CD4-positive, CD25-positive, alpha-beta regulatory T cell (primary cell): ENCODE results near the gene PYM1. TPM values are rescaled to one million over a fixed set of nuclear protein-coding genes. Genes with fewer than 3 reads are reported as not detected.
A peak's percentile ranks its signal among the peaks of the same experiment; 100 is the strongest.

ENCODE experiments used
- ATAC-seq, 2 donors: fragments of 150-1000 bp; cut with Tn5 transposase; one replicate each; pipeline ENCODE4 v1.10.0; 2021; ENCODE audit warnings: low read depth in 2 of 2, moderate number of reproducible peaks in 2 of 2, moderate library complexity in 1 of 2
- DNase-seq, 3 donors: peaks; one replicate each; pipeline versions ENCODE4 v3.0.0 to v3.0.0-alpha.2; 2012 to 2022; ENCODE audit warnings: mixed read lengths in 1 of 3
- H3K27ac ChIP-seq: one replicate; pipeline ENCODE4 v1.7.0; 2013; ENCODE audit warnings: mild to moderate bottlenecking, low read length; ENCODE audit not compliant: insufficient read depth, poor library complexity, severe bottlenecking
- H3K27me3 ChIP-seq: one replicate; pipeline ENCODE4 v1.7.0; 2013; ENCODE audit warnings: low read length; ENCODE audit not compliant: control insufficient read depth, insufficient read depth
- H3K36me3 ChIP-seq: one replicate; pipeline ENCODE4 v1.7.0; 2013; ENCODE audit warnings: mild to moderate bottlenecking, low read length, moderate library complexity; ENCODE audit not compliant: control insufficient read depth, insufficient read depth
- H3K4me1 ChIP-seq: 2 replicates; pipeline ENCODE4 v1.7.0; 2013; ENCODE audit warnings: mild to moderate bottlenecking, low read length; ENCODE audit not compliant: insufficient read depth, control insufficient read depth, poor library complexity, severe bottlenecking
- H3K4me3 ChIP-seq: one replicate; pipeline ENCODE4 v1.7.0; 2013; ENCODE audit warnings: low read depth, mild to moderate bottlenecking, low read length, moderate library complexity
- H3K9me3 ChIP-seq, 2 experiments: 1 replicate in 1 of 2; 2 replicates in 1 of 2; pipeline ENCODE4 v1.7.0; 2013; ENCODE audit warnings: low read length in 2 of 2, mild to moderate bottlenecking in 1 of 2, moderate library complexity in 1 of 2; ENCODE audit not compliant: control insufficient read depth in 2 of 2
- H3K27ac Mint-ChIP-seq, 3 donors: one replicate each; pipeline ENCODE4 v1.8.0; 2020 to 2022; ENCODE audit warnings: mild to moderate bottlenecking in 3 of 3, mixed read lengths in 3 of 3, moderate library complexity in 2 of 3
- H3K27me3 Mint-ChIP-seq: one replicate; pipeline ENCODE4 v1.8.0; 2022; ENCODE audit warnings: mild to moderate bottlenecking, mixed read lengths
- H3K36me3 Mint-ChIP-seq: one replicate; pipeline ENCODE4 v1.8.0; 2020; ENCODE audit warnings: mixed read lengths
- H3K4me1 Mint-ChIP-seq, 4 donors: one replicate each; pipeline ENCODE4 v1.8.0; 2020 to 2022; ENCODE audit warnings: mixed read lengths in 4 of 4, mild to moderate bottlenecking in 1 of 4
- H3K4me3 Mint-ChIP-seq, 4 donors: one replicate each; pipeline ENCODE4 v1.8.0; 2020 to 2022; ENCODE audit warnings: mild to moderate bottlenecking in 4 of 4, mixed read lengths in 4 of 4, moderate library complexity in 3 of 4
- H3K9me3 Mint-ChIP-seq, 7 donors: one replicate each; pipeline ENCODE4 v1.8.0; 2020 to 2022; ENCODE audit warnings: mixed read lengths in 7 of 7, mild to moderate bottlenecking in 3 of 7, moderate library complexity in 2 of 7
- polyA plus RNA-seq, 4 donors: library from polyadenylated mRNA; unstranded; fragments of 300-500 nt; fragmentation: Illumina TruSeq; gene quantifications; one replicate each; pipeline ENCODE4 v1.2.3, GENCODE V29; 2021
- total RNA-seq: library from RNA; stranded (reverse); gene quantifications from one replicate; pipeline ENCODE4 v1.2.3, GENCODE V29; 2022

PYM1 gene
- total and polyA plus RNA-seq, 5 donors from 2014 or later = 34.0 to 123 (median 110) TPM

DNA sequence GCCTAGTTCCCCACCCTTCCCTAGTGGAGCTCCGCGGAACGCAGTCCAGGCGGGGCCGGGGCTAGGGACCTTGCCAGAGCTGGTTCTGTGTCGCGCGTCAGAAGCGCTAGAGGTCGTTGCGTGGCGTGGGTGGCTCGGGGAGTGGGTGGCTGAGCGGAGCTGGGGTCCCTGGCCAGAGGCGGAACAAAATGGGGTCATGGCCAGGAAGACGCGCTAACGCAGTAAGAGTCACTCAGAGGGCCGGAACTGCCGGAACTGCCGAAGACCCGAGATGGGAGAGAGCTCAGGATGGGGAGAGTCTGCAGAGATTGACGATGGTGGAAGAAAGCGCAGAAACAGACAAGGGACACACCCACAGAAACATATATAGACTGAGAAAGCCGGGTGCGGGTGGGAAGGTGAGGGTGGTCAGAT lies 8.1 kb upstream of the PYM1 start:
- peak in 1 of 3 donors; percentile 49 for DNase-seq
- H3K4me1 ChIP-seq = peaks cover 78% of the 10 kb centered on the region
- H3K27ac ChIP-seq = peak overlapping the region; percentile 92

DNA sequence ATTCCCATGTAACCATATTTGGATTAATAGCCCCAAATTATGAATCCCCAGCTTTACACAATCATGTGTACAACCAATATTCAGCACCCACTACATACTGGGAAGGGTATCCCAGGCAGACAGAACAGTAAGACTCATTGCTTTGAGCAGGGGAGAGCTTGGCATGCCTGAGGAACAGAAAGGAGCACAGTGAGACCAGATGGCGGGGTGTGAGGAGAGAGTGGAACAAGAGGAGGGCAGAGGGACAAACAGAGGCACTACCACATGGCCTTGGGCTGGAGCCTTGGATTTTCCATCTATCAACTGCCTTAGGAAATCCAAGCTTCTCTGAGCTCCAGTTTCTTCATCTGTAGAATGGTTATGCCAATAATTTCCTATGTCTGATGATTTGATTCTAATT lies 7.1 kb upstream of the PYM1 start:
- Mint-ChIP-seq H3K36me3 (peaks cover 67% of the 10 kb centered on the region), H3K9me3 (peaks cover 0 to 4% (median 0%) of the 10 kb centered on the region in 7 donors), H3K4me1 (peaks cover 10 to 74% (median 64%) of the 10 kb centered on the region in 4 donors), H3K4me3 (peak overlapping the region; percentile 90 to 100 (median 98)), H3K27me3 (peaks cover 3% of the 10 kb centered on the region), H3K27ac (peak overlapping the region; percentile 96 to 98 (median 97))
- H3K4me1 ChIP-seq = peaks cover 72% of the 10 kb centered on the region
- H3K36me3 ChIP-seq = peaks cover 43% of the 10 kb centered on the region
- H3K4me3 ChIP-seq = peak overlapping the region; percentile 97
- DNase-seq = no peak
- no peaks in the 10 kb centered on the region for H3K27me3 ChIP-seq
- ATAC-seq = no peak
- H3K27ac ChIP-seq = peak overlapping the region; percentile 92
- H3K9me3 ChIP-seq = no peaks in the 10 kb centered on the region

More for the DNA sequence above, 8.1 kb upstream of the PYM1 start:
- H3K4me3 ChIP-seq = peak overlapping the region; percentile 97
- Mint-ChIP-seq H3K27ac (peak overlapping the region; percentile 96 to 98 (median 97)), H3K27me3 (no peaks in the 10 kb centered on the region), H3K9me3 (peaks cover 0 to 4% (median 0%) of the 10 kb centered on the region in 7 donors), H3K4me1 (peaks cover 6 to 77% (median 67%) of the 10 kb centered on the region in 4 donors), H3K36me3 (peaks cover 76% of the 10 kb centered on the region), H3K4me3 (peak overlapping the region; percentile 90 to 100 (median 98))
- no peaks in the 10 kb centered on the region for H3K27me3 ChIP-seq
- no peaks in the 10 kb centered on the region for H3K9me3 ChIP-seq
- peaks cover 52% of the 10 kb centered on the region for H3K36me3 ChIP-seq
- ATAC-seq = no peak

- Histone ChIP-seq H3K36me3 (peaks cover 36% of the 10 kb centered on the region), H3K4me1 (peaks cover 72% of the 10 kb centered on the region), H3K4me3 (peak overlapping the region; percentile 97), H3K27ac (peak overlapping the region; percentile 92), H3K27me3 (no peaks in the 10 kb centered on the region), H3K9me3 (no peaks in the 10 kb centered on the region)
- H3K9me3 Mint-ChIP-seq = peaks cover 0 to 4% (median 0%) of the 10 kb centered on the region in 7 donors
- DNase-seq = no peak
- H3K4me3 Mint-ChIP-seq = peak overlapping the region; percentile 90 to 100 (median 98)
- H3K4me1 Mint-ChIP-seq = peaks cover 16 to 74% (median 65%) of the 10 kb centered on the region in 4 donors
- no peak for ATAC-seq
- H3K27me3 Mint-ChIP-seq = peaks cover 11% of the 10 kb centered on the region
- peak overlapping the region; percentile 96 to 98 (median 97) for H3K27ac Mint-ChIP-seq
- H3K36me3 Mint-ChIP-seq = peaks cover 62% of the 10 kb centered on the region
Measured at GRCh38 chr12:55933799-55934742, 6.4 kb upstream of the PYM1 start.

DNA sequence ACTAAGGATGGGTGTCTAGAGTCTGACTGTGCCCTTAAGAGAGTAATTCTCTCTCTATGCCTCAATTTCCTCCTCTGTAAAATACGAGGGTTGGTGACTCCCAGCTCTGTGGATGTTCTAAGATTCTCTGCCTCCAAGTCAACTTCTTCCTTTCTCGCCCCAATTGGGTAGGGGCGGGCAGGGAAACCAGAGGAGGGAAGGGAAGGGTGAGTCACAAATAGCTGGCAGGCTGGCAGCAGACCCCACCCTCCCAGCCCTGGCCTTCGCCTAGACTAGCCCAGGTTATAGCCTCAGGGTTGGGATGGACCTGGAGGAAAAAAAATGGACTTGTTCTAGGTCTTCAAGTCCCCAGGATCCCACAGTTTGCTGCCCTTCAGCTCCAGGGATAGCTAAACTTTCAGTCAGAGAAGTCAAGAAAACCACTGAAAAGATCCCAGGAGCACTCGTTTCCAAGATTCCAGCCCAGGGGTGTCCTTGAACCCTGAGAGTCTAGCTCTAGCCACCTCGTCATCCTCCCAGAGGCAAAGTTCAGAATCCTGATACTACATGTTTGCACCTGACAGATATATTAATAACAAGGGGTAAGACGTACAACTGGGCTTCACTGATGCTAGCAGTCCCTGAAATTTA lies 5.6 kb upstream of the PYM1 start:
- peaks cover 14% of the 10 kb centered on the region for H3K27me3 Mint-ChIP-seq
- Histone ChIP-seq H3K4me3 (peak overlapping the region; percentile 97), H3K27me3 (no peaks in the 10 kb centered on the region), H3K27ac (peak overlapping the region; percentile 92), H3K9me3 (no peaks in the 10 kb centered on the region), H3K4me1 (peaks cover 72% of the 10 kb centered on the region), H3K36me3 (peaks cover 28% of the 10 kb centered on the region)
- ATAC-seq = no peak
- H3K4me3 Mint-ChIP-seq = peak overlapping the region; percentile 90 to 100 (median 98)
- peak overlapping the region; percentile 96 to 98 (median 97) for H3K27ac Mint-ChIP-seq
- H3K4me1 Mint-ChIP-seq = peaks cover 16 to 70% (median 59%) of the 10 kb centered on the region in 4 donors
- H3K36me3 Mint-ChIP-seq = peaks cover 57% of the 10 kb centered on the region
- peaks cover 0 to 4% (median 0%) of the 10 kb centered on the region in 7 donors for H3K9me3 Mint-ChIP-seq
- no peak for DNase-seq

- H3K4me1 Mint-ChIP-seq = peaks cover 16 to 67% (median 52%) of the 10 kb centered on the region in 4 donors
- Histone ChIP-seq H3K27me3 (no peaks in the 10 kb centered on the region), H3K4me1 (peaks cover 70% of the 10 kb centered on the region), H3K9me3 (no peaks in the 10 kb centered on the region), H3K4me3 (peak overlapping the region; percentile 97), H3K36me3 (peaks cover 20% of the 10 kb centered on the region), H3K27ac (peak overlapping the region; percentile 92)
- ATAC-seq = peak in 1 of 2 donors; percentile 9
- peak overlapping the region; percentile 96 to 98 (median 97) for H3K27ac Mint-ChIP-seq
- peak overlapping the region; percentile 90 to 100 (median 98) for H3K4me3 Mint-ChIP-seq
- H3K36me3 Mint-ChIP-seq = peaks cover 50% of the 10 kb centered on the region
- H3K9me3 Mint-ChIP-seq = peaks cover 0 to 4% (median 0%) of the 10 kb centered on the region in 7 donors
- peaks cover 14% of the 10 kb centered on the region for H3K27me3 Mint-ChIP-seq
- peak in 2 of 3 donors; percentile 62 to 79 for DNase-seq
Measured at GRCh38 chr12:55932551-55932910, 4.8 kb upstream of the PYM1 start.

DNA sequence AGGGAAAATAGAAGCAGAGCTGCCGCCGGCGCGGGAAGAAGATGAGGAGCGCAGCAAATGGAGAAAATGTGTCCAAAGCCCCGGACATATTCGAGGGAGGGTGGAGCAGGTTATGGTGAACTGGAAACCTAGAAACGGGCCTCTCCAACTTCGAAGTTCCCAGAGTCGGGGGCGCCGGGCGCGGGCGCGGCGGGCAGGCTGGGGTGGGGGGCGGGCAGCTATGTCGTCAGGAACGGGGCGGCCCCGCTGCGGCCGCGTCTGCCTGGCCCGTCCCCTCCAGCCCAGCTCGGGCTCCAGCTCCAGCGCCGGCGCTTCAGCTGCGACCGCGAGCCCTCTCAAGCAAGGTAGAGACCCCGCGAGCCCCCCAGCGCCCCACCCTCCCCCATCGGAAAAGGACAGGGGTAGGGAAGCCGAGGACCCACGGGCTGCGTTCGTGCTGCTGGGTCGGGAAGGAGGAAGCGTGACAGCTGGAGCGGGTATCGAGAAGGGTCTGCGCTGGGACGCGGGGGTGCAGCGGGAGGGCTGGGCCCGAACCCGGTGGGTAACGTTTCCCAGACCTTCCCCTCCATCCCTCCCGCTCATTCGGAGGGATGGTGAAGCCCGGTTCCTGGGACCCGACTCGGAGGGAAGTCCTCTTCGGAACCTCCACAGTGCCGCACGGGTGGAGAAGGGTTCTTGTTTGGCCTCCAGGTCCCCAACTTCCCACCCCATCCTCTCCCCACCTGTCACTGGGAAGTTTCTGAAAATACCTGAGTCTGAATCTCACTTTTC lies 4.3 kb upstream of the PYM1 start:
- H3K4me1 Mint-ChIP-seq = peaks cover 11 to 65% (median 46%) of the 10 kb centered on the region in 4 donors
- peak overlapping the region; percentile 90 to 100 (median 98) for H3K4me3 Mint-ChIP-seq
- peaks cover 45% of the 10 kb centered on the region for H3K36me3 Mint-ChIP-seq
- Histone ChIP-seq H3K36me3 (peaks cover 15% of the 10 kb centered on the region), H3K4me1 (peaks cover 64% of the 10 kb centered on the region), H3K4me3 (peak overlapping the region; percentile 99), H3K27ac (peak overlapping the region; percentile 92), H3K9me3 (no peaks in the 10 kb centered on the region), H3K27me3 (no peaks in the 10 kb centered on the region)
- peak; percentile 19 to 55 (median 27) for DNase-seq
- peaks cover 0 to 4% (median 0%) of the 10 kb centered on the region in 7 donors for H3K9me3 Mint-ChIP-seq
- H3K27me3 Mint-ChIP-seq = peaks cover 19% of the 10 kb centered on the region
- H3K27ac Mint-ChIP-seq = peak overlapping the region; percentile 97 to 98 (median 98)
- no peak for ATAC-seq

- ATAC-seq (no peak), DNase-seq (no peak)
- Histone ChIP-seq H3K9me3 (no peaks in the 10 kb centered on the region), H3K27me3 (no peaks in the 10 kb centered on the region), H3K4me3 (peak overlapping the region; percentile 99), H3K27ac (peak overlapping the region; percentile 92), H3K36me3 (peaks cover 8% of the 10 kb centered on the region), H3K4me1 (peaks cover 62% of the 10 kb centered on the region)
- H3K4me3 Mint-ChIP-seq = peak overlapping the region; percentile 90 to 100 (median 98)
- peaks cover 42% of the 10 kb centered on the region for H3K36me3 Mint-ChIP-seq
- H3K27ac Mint-ChIP-seq = peak overlapping the region; percentile 97 to 98 (median 98)
- H3K9me3 Mint-ChIP-seq = peaks cover 0 to 4% (median 0%) of the 10 kb centered on the region in 7 donors
- peaks cover 9 to 63% (median 43%) of the 10 kb centered on the region in 4 donors for H3K4me1 Mint-ChIP-seq
- H3K27me3 Mint-ChIP-seq = peaks cover 25% of the 10 kb centered on the region
Measured at GRCh38 chr12:55931317-55931779, 3.7 kb upstream of the PYM1 start.
